Ovary (tissue), 9 donors: ENCODE measurements around the gene KMO. TPM values are rescaled to one million over a fixed set of nuclear protein-coding genes. Genes with fewer than 3 reads are reported as not detected.

Experiments
- DNase-seq, 5 donors: peaks; one replicate each; pipeline ENCODE4 v3.0.0-alpha.2; 2019 to 2020
- H3K27ac ChIP-seq, 2 donors: fragments of 200-600 bp; one replicate each; pipeline versions ENCODE4 v1.5.1 to v1.8.0; 2019 to 2022
- H3K27me3 ChIP-seq: fragments of 200-600 bp; one replicate; pipeline ENCODE4 v1.8.0; 2022
- H3K36me3 ChIP-seq: fragments of 200-600 bp; sonication (generic); one replicate; pipeline ENCODE4 v1.5.1; 2019
- H3K4me1 ChIP-seq: one replicate; pipeline ENCODE4 v1.8.1; 2013; ENCODE audit warnings: mild to moderate bottlenecking, moderate library complexity; ENCODE audit not compliant: insufficient read depth
- H3K4me3 ChIP-seq: fragments of 200-600 bp; sonication (generic); one replicate; pipeline ENCODE4 v1.5.1; 2017
- H3K9me3 ChIP-seq, 2 donors: fragments of 200-600 bp in 1 of 2; sonication (generic) in 1 of 2; one replicate each; pipeline versions ENCODE4 v1.5.1 to v1.8.1; 2013 to 2019; ENCODE audit warnings: mild to moderate bottlenecking in 1 of 2, moderate library complexity in 1 of 2
- EP300 ChIP-seq: sonication (generic); formaldehyde crosslinking; IDR thresholded peaks from one replicate; pipeline ENCODE4 v1.6.1; 2017; ENCODE audit warnings: antibody characterized with exemption
- POLR2A ChIP-seq: fragments of 450-650 bp; IDR thresholded peaks from one replicate; pipeline ENCODE4 v1.6.1; 2017; ENCODE audit warnings: antibody characterized with exemption, mild to moderate bottlenecking, moderate library complexity
- WGBS, 3 donors: extraction: QIAGEN DNeasy Blood & Tissue Kit in 1 of 3; methylation state at CpG; one replicate each; pipeline versions ENCODE4 v1.1.5 to v1.1.7; 2013 to 2017; 5-methylcytosine and 5-hydroxymethylcytosine counted together
- intact Hi-C, 4 donors: fragments of 100-400 bp; cut with DNase I; formaldehyde crosslinking; loops; one replicate each; pipeline versions ENCODE4 v1.11.0 to v1.15.1; 2022 to 2023
- polyA plus RNA-seq, 2 donors: library from polyadenylated mRNA; stranded (reverse); fragments of 200-250 nt in 1 of 2; fragments of 350-450 nt in 1 of 2; fragmentation: Illumina TruSeq in 1 of 2; extraction: RNeasy Lipid Tissue Mini Kit (QIAGEN cat#74804) in 1 of 2; gene quantifications; one replicate each; pipeline ENCODE4 v1.2.3, GENCODE V29; 2013 to 2014
- total RNA-seq, 7 donors: library from RNA; depleted of rRNA in 2 of 7; stranded (reverse); fragments of >200 nt in 2 of 7; fragmentation: NEBNext Ultra II Directional in 3 of 7; extraction: Animal tissue kit (Norgen Biotek cat#: 25700) in 3 of 7; gene quantifications; one replicate each; pipeline versions ENCODE4 v1.1.0 to v1.2.4, GENCODE V29; 2016 to 2023
- TF ChIP-seq, protein P1 (sequence below), 3 donors: fragments of 450-650 bp in 2 of 3; fragments of 200-600 bp in 1 of 3; IDR thresholded peaks; one replicate each; pipeline versions ENCODE4 v1.5.1 to v1.8.0; 2016 to 2022; ENCODE audit warnings: antibody characterized with exemption in 3 of 3, mild to moderate bottlenecking in 1 of 3
- donor health status: DM: no; HTN: no; CAD: no; lungs with moderate emphysema.
- donor health status: DM: no; HTN: no; CAD: no.
- donor health status: Bipolar disorder and iron deficiency.
- donor health status: DM: yes; HTN: yes; CAD: no.
- donor health status: DM: no; HTN: no; CAD: no.
- donor health status: DM: yes; HTN: yes; CAD: no.

KMO gene
- total and polyA plus RNA-seq, 9 donors = 0.12 to 2.0 (median 0.43) TPM; not detected in 1

DNA sequence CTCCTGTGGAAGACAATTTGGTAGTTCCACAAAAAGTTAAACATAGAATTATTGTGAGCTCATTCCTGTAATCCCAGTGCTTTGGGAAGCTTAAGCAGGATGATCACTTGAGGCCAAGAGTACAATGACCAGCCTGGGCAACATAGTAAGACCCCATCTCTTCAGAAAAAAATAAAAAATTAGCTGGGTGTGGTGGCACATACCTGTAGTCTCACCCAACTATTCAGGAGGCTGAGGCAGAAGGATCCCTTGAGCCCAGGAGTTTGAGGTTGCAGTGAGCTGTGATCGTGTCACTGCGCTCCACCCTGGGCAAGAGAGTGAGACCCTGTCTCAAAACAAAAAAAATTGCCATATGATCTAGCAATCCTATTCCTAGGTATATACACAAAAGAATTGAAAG is 112.1 kb downstream of the KMO start:
- 92 to 100% (median 95%) methylated on average over 2 of the region's 2 CpGs for WGBS, 3 donors
- H3K4me3 ChIP-seq = no peak overlapping the region
- no peaks in the 10 kb centered on the region for H3K4me1 ChIP-seq
- intact Hi-C loops = no loop called here
- H3K36me3 ChIP-seq = no peaks in the 10 kb centered on the region
- no peak for TF ChIP-seq EP300
- TF ChIP-seq, protein P1, sequence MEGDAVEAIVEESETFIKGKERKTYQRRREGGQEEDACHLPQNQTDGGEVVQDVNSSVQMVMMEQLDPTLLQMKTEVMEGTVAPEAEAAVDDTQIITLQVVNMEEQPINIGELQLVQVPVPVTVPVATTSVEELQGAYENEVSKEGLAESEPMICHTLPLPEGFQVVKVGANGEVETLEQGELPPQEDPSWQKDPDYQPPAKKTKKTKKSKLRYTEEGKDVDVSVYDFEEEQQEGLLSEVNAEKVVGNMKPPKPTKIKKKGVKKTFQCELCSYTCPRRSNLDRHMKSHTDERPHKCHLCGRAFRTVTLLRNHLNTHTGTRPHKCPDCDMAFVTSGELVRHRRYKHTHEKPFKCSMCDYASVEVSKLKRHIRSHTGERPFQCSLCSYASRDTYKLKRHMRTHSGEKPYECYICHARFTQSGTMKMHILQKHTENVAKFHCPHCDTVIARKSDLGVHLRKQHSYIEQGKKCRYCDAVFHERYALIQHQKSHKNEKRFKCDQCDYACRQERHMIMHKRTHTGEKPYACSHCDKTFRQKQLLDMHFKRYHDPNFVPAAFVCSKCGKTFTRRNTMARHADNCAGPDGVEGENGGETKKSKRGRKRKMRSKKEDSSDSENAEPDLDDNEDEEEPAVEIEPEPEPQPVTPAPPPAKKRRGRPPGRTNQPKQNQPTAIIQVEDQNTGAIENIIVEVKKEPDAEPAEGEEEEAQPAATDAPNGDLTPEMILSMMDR (IDR thresholded peaks at IDR 0.05) = no peak
- TF ChIP-seq POLR2A = no peak
- H3K27me3 ChIP-seq = no peaks in the 10 kb centered on the region
- no peak for DNase-seq
- H3K9me3 ChIP-seq = no peaks in the 10 kb centered on the region
- H3K27ac ChIP-seq = peak overlapping the region in 1 of 2 donors; percentile 0

DNA sequence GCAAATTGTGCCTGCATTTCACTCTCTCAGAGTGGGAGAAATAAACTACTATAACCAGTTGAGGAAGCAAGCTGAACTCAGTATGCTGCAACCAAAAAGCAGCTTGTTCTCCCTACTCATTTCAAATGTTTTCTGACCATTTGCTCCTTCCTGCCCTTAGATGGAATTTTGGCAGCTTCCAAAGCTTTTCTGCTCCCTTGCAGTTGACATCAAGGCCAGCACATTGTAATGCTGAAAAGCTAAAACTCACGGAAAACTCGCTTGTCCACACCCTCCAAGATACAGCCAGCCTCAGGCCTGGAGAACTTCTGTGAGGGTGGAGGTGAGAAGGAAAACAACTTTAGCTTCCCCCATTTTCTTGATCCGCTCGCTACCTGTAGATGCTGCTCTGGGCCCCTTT is 113.0 kb downstream of the KMO start:
- WGBS, 3 donors = 34 to 54% (median 36%) methylated on average over 4 of the region's 4 CpGs
- H3K9me3 ChIP-seq = no peaks in the 10 kb centered on the region
- peak overlapping the region in 1 of 2 donors; percentile 63 for H3K27ac ChIP-seq
- H3K36me3 ChIP-seq = no peaks in the 10 kb centered on the region
- DNase-seq = peak in 4 of 5 donors; percentile 29 to 35 (median 32)
- intact Hi-C loops = no loop called here
- H3K27me3 ChIP-seq = no peaks in the 10 kb centered on the region
- H3K4me1 ChIP-seq = no peaks in the 10 kb centered on the region
- TF ChIP-seq, protein P1 (IDR thresholded peaks at IDR 0.05) = no peak
- no peak for TF ChIP-seq EP300
- no peak overlapping the region for H3K4me3 ChIP-seq

Other genes with a start within 250 kb of the KMO start
- under 1 TPM in 6 of 7 donors, not detected in 1; 0.10 to 0.84 (median 0.37) TPM for gene RGS7, start 175.2 kb upstream of the KMO start, total RNA-seq
- gene RGS7, start 175.2 kb upstream of the KMO start, polyA plus RNA-seq = under 1 TPM; 0.27 to 1.00 TPM
- gene FH, start 12.6 kb upstream of the KMO start, total RNA-seq = 10 to 100 TPM; 19.2 to 44.3 (median 40.5) TPM
- gene FH, start 12.6 kb upstream of the KMO start, polyA plus RNA-seq = 10 to 100 TPM; 25.5 to 64.4 TPM
- gene CHML, start 108.0 kb downstream of the KMO start, total RNA-seq = 10 to 100 TPM in 5 of 7 donors, 1 to 10 TPM in 2; 5.5 to 25.1 (median 16.2) TPM
- gene CHML, start 108.0 kb downstream of the KMO start, polyA plus RNA-seq = 1 to 10 TPM; 5.3 to 6.7 TPM
- gene OPN3, start 108.0 kb downstream of the KMO start, total RNA-seq = 10 to 100 TPM in 2 of 7 donors, 1 to 10 TPM in 5; 5.3 to 30.3 (median 9.5) TPM
- gene OPN3, start 108.0 kb downstream of the KMO start, polyA plus RNA-seq = 10 to 100 TPM in 1 of 2 donors, 1 to 10 TPM in 1; 6.0 to 19.1 TPM
- under 1 TPM in 5 of 7 donors, not detected in 2; 0.15 to 0.67 (median 0.41) TPM for gene WDR64, start 119.9 kb downstream of the KMO start, total RNA-seq
- under 1 TPM; 0.10 to 0.22 TPM for gene WDR64, start 119.9 kb downstream of the KMO start, polyA plus RNA-seq